ENCODE data around the gene USP1.

Gene USP1

GRCh38 chr1:62426794-62427193 is 10.1 kb upstream of the USP1 start:
- DNase-seq: no peak

- no peak for DNase-seq
These were observed 8.5 kb upstream of the USP1 start for GRCh38 chr1:62428351-62428750.

- DNase-seq: no peak
These were observed 7.3 kb upstream of the USP1 start for GRCh38 chr1:62429581-62429980.

DNA sequence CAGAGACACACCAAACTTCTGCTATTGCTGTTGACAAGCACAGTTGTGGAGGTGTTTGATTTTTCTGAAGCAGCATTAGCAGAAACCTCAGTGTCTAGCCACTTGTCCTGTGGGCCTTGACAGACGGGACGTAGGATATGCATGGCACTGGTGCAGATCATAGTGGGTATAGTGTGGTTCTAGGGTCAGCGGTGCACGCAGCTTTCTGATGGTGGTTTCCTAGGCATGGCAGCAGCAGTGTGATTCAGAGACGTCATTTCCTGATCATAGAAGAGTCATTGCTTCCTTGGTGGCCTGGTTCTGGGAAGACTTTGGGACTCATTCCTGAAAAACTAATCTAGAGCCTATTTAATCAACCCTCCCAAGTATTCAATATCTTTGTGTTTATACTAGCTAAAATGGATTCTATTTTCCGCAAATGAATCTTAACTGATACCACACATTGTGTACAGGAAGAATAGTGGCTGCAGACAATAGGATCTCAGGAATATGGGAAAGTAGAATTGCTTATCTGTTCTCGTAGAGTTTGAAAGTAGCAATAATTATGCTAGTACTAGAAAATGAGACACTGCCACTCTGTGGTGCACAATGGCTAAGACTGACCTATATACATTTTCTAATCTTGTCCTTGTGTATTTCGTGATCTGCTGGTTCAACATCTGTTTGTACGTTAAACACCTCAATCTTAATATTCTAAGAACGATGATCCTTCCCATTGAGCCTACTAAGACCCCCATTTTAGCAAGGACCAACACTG is 2.8 kb upstream of the USP1 start:
- DNase-seq: no peak

DNA sequence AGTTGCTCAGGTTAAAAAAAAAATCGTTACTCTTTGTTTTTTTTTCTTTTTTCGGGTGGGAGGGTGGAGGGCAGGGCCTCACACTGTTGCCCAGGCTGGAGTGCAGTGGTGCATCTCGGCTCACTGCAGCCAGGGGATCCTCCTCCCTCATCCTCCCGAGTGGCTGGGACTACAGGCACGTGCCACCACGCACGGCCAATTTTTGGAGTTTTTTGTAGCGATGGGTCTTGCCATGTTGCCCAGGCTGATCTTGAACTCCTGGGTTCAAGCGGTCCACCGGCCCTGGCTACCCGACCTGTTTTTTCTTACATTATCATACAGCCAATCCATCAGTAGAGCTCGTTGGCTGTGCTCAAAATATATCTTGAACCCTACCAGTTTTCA is 2.2 kb upstream of the USP1 start:
- no peak for DNase-seq

DNA sequence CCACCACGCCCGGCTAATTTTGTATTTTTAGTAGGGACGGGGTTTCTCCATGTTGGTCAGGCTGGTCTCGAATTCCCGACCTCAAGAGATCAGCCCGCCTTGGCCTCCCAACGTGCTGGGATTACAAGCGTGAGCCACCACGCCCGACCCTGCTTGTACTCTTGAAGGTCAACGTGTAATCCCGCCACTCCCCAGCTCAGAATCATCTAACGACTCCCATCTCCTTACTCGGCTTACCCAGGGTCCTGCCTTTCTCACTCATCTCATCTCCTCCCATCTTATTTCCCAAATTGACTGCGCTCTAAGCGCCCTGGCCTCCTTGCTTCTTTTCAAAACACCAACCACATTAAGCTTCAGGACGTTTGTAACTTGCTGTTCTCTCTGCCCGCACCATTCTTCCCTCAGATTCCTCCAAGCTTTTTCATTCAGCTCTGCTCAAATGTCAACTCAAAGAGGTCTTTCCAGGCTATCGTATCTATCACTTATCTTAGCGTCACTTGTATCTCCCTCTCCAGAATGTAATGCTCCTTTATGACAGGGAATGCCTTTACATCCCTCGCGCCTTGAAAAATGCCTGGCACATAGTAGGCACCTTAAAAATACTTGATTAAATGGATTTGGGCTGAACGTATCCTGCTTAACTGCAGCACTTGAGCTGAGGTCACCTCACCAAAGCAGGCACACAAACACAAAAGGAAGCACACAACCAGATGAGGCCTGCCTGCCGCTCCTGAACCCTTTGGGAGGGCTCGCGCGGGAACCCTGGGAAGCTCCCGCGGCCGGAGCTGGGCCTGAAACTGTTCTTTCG is 1.4 kb upstream of the USP1 start:
- no peak for DNase-seq

GRCh38 chr1:62436039-62436465 is 797 bp upstream of the USP1 start:
- DNase-seq: no peak

- no peak for DNase-seq
These were observed 558 bp downstream of the USP1 start for GRCh38 chr1:62437273-62437940.

GRCh38 chr1:62438163-62438562 is 1.3 kb downstream of the USP1 start:
- no peak for DNase-seq

DNA sequence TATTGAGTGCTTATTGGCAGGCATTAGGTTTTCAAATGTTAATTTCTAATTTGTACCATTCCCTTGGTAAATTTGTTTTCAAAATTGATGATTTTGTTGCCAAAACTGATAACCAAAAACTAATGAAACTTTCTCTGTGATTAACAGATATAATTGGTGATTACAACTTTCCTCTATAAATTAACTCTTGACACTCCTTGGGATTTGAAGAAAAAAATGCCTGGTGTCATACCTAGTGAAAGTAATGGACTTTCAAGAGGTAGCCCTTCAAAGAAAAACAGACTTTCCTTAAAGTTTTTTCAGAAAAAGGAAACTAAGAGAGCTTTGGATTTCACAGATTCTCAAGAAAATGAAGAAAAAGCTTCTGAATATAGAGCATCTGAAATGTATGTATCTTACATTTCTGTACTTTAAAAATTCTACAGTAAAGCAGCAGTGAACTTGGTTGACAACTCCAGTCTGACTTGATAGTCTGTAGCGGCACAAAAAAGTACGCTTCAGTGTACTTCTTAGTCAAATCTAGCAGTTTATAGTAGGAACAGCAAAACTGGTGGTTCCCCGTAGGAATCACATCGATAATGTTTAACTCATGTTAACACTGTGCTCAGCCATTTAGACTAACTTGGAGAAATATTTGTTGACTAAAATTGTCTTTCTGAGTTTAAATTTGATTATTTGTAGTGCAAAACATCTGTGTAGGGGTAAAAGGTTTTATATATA is 3.0 kb downstream of the USP1 start:
- no peak for DNase-seq

DNA sequence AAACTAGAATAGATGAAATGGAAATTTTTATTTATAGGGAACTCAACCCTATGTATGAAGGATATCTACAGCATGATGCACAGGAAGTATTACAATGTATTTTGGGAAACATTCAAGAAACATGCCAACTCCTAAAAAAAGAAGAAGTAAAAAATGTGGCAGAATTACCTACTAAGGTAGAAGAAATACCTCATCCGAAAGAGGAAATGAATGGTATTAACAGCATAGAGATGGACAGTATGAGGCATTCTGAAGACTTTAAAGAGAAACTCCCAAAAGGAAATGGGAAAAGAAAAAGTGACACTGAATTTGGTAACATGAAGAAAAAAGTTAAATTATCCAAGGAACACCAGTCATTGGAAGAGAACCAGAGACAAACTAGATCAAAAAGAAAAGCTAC is 7.9 kb downstream of the USP1 start:
- no peak for DNase-seq

DNA sequence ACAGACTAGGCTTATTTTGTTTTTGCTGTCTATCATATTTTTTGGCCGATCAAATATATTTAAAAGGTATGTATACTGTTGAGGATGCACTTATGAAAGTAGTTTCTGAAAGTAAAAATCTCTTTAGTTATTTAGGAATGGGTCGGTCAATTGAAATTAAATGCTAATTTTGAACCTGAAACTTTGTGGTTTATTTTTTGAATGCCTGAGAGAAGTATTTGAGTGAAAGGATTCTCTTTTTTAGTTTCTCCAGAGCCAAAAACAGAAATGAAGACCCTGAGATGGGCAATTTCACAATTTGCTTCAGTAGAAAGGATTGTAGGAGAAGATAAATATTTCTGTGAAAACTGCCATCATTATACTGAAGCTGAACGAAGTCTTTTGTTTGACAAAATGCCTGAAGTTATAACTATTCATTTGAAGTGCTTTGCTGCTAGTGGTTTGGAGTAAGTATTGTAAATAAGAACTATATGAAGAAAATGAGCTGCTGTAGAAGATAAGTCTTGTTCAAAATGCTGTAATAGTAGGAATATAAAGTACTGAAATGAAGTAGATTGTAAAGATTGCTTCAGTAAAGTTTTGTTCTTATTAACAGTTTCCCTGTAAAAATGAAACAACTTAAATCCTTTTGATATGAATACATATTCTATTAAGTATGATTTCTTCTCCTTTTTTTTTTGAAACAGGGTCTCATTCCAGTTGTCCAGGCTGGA is 11.5 kb downstream of the USP1 start:
- no peak for DNase-seq

DNA sequence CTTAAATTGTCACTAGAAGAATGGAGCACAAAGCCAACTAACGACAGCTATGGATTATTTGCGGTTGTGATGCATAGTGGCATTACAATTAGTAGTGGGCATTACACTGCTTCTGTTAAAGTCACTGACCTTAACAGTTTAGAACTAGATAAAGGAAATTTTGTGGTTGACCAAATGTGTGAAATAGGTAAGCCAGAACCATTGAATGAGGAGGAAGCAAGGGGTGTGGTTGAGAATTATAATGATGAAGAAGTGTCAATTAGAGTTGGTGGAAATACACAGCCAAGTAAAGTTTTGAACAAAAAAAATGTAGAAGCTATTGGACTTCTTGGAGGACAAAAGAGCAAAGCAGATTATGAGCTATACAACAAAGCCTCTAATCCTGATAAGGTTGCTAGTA is 13.5 kb downstream of the USP1 start:
- DNase-seq: no peak

DNA sequence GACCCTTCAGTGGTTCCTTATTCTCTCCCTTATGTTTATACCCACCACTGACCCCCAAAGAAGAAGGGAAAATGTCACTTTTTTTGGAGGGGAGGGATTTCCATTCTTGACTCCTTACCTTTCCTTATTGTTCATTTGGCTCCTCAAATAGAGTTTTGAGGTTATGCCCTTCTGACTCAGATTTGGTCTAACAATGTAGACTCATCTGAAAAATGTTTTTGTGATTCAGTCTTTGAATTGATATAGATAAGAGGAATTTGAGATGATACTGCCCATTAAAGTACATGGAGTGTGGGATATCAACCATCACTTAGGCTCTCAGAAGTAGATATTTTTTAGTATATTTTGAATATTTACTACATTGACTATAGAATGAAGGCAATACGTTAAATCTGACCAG is 16.1 kb downstream of the USP1 start:
- no peak for DNase-seq

GRCh38 chr1:62457955-62458354 is 21.1 kb downstream of the USP1 start:
- DNase-seq: no peak

GRCh38 chr1:62462370-62462769 is 25.5 kb downstream of the USP1 start:
- DNase-seq: no peak

DNA sequence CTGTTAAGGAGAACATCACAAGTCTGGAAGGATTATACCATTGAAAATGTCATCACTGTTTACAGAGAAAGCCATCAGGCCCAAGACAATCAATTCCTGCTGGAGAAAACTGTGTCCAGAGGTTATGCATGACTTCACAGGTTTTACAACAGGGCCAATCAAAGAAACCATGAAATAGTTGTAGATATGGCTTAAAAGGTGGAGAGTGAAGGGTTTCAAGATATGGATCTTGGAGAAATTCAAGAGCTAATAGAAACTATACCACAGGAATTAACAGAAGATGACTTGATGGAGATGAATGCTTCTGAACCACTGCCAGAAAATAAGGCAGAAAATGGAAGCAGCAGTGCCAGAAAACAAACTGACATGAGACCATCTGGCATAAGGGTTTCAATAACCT is 30.2 kb downstream of the USP1 start:
- no peak for DNase-seq

- no peak for DNase-seq
These were observed 39.8 kb downstream of the USP1 start for GRCh38 chr1:62476525-62477219.

DNA sequence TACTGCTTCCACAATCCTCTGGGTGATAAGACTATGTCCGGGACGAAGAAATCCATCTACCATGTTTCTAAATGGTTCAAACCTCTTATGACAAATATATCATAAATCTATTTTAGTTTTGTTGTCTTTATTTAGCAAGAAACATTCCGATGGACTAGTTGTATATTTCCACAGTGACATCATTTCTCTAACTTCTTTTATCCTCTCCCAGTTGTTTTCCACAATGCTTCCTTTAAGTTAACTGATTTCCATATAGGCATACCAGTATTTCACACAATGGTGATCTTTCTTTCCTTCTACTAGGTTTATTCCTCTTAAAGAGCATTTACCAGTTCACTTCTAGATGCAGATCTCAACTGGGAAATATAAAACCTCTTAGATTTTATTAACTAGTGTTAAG is 44.8 kb downstream of the USP1 start:
- no peak for DNase-seq

- DNase-seq: no peak
These were observed 48.1 kb downstream of the USP1 start for GRCh38 chr1:62484824-62485468.

GRCh38 chr1:62487956-62488355 is 51.1 kb downstream of the USP1 start:
- no peak for DNase-seq

All from left hindlimb (tissue), 1 donor.